Sigmoid colon (tissue), 4 donors: ENCODE results near the gene ADCY5.

ENCODE experiments used
- CTCF ChIP-seq, 4 experiments: fragments of 450-650 bp in 3 of 4; fragments of 200-600 bp in 1 of 4; IDR thresholded peaks; one replicate each; pipeline ENCODE4 v1.5.1; 2016 to 2019; ENCODE audit warnings: antibody characterized with exemption in 4 of 4, mild to moderate bottlenecking in 3 of 4, moderate library complexity in 2 of 4
- EP300 ChIP-seq, 4 donors: sonication (generic); formaldehyde crosslinking; IDR thresholded peaks; one replicate each; pipeline ENCODE4 v1.6.1; 2017; ENCODE audit warnings: antibody characterized with exemption in 4 of 4
- POLR2A ChIP-seq, 2 donors: fragments of 450-650 bp; IDR thresholded peaks; one replicate each; pipeline ENCODE4 v1.6.1; 2016; ENCODE audit warnings: antibody characterized with exemption in 2 of 2, mild to moderate bottlenecking in 2 of 2, moderate library complexity in 2 of 2

- TF ChIP-seq POLR2A (IDR thresholded peaks at IDR 0.05) (no peak), CTCF (IDR thresholded peaks at IDR 0.05) (no peak), EP300 (IDR thresholded peaks at IDR 0.05) (no peak)
Measured at GRCh38 chr3:123261666-123262065, 187.2 kb downstream of the ADCY5 start.
